T-cell (primary cell): ENCODE measurements around the gene EPDR1. TPM values are rescaled to one million over a fixed set of nuclear protein-coding genes. Genes with fewer than 3 reads are reported as not detected.
"Not testable (repeated sequence)": the region's sequence is repeated elsewhere in the genome, so short reads cannot be mapped to it uniquely, and the experiment has no call there.

ENCODE experiments used
- ATAC-seq, 4 experiments: fragments of 200-7000 bp in 3 of 4; fragments of 150-1000 bp in 1 of 4; cut with Tn5 transposase; replicated peaks in 1 of 4; 1 replicate in 3 of 4; 2 replicates in 1 of 4; pipeline ENCODE4 v1.10.0; 2021; ENCODE audit warnings: moderate library complexity in 3 of 4, mild to moderate bottlenecking in 2 of 4, moderate number of reproducible peaks in 1 of 4
- CTCF ChIA-PET, 2 donors: fragments of 300-600 bp; sonication (Branson Sonifier 250); formaldehyde crosslinking; loops; one replicate each; lab custom pipeline; 2022; ENCODE audit warnings: antibody characterized with exemption in 2 of 2; lab: Charles Lee
- POLR2A ChIA-PET, 2 donors: fragments of 300-600 bp; sonication (Branson Sonifier 250); formaldehyde crosslinking; loops; one replicate each; lab custom pipeline; 2022; ENCODE audit warnings: antibody characterized with exemption in 2 of 2; lab: Charles Lee
- DNase-seq, 35 experiments: peaks; one replicate each; pipeline versions ENCODE4 v3.0.0 to v3.0.0-alpha.2; 2013 to 2023
- H3K27ac ChIP-seq: one replicate; pipeline ENCODE4 v1.5.1; 2013; ENCODE audit warnings: low read length
- H3K27me3 ChIP-seq, 2 experiments: replicated peaks in 1 of 2; 1 replicate in 1 of 2; 2 replicates in 1 of 2; pipeline versions ENCODE4 v1.6.1 to v1.7.0; 2013; ENCODE audit warnings: low read length in 1 of 2, mixed read lengths in 1 of 2; ENCODE audit not compliant: control insufficient read depth in 2 of 2, insufficient read depth in 2 of 2; ENCODE audit errors: extremely low read depth in 1 of 2
- H3K36me3 ChIP-seq, 2 donors: 1 replicate in 1 of 2; 2 replicates in 1 of 2; pipeline versions ENCODE4 v1.6.1 to v1.7.0; 2013; ENCODE audit warnings: low read length in 1 of 2; ENCODE audit not compliant: control insufficient read depth in 2 of 2, insufficient read depth in 1 of 2; ENCODE audit errors: extremely low read depth in 1 of 2
- H3K4me1 ChIP-seq, 2 experiments: 1 replicate in 1 of 2; 2 replicates in 1 of 2; pipeline versions ENCODE4 v1.6.1 to v1.7.0; 2013; ENCODE audit warnings: low read length in 2 of 2, mixed read lengths in 1 of 2; ENCODE audit not compliant: insufficient read depth in 2 of 2, control insufficient read depth in 1 of 2; ENCODE audit errors: extremely low read depth in 1 of 2
- H3K4me3 ChIP-seq, 2 donors: 1 replicate in 1 of 2; 2 replicates in 1 of 2; pipeline versions ENCODE4 v1.5.1 to v1.7.0; 2013; ENCODE audit warnings: mild to moderate bottlenecking in 2 of 2, low read length in 1 of 2, moderate library complexity in 1 of 2; ENCODE audit not compliant: control insufficient read depth in 1 of 2; ENCODE audit errors: extremely low read depth in 1 of 2
- H3K9me3 ChIP-seq: 2 replicates; pipeline ENCODE4 v1.7.0; 2013
- H3K27ac Mint-ChIP-seq, 2 donors: one replicate each; pipeline ENCODE4 v1.8.0; 2020 to 2021; ENCODE audit warnings: mild to moderate bottlenecking in 2 of 2, mixed read lengths in 2 of 2
- H3K27me3 Mint-ChIP-seq, 2 donors: one replicate each; pipeline ENCODE4 v1.8.0; 2021 to 2022; ENCODE audit warnings: mixed read lengths in 2 of 2
- H3K36me3 Mint-ChIP-seq: one replicate; pipeline ENCODE4 v1.8.0; 2021; ENCODE audit warnings: mixed read lengths
- H3K4me1 Mint-ChIP-seq, 3 donors: one replicate each; pipeline ENCODE4 v1.8.0; 2020 to 2022; ENCODE audit warnings: mixed read lengths in 3 of 3, mild to moderate bottlenecking in 1 of 3
- H3K4me3 Mint-ChIP-seq, 3 donors: one replicate each; pipeline ENCODE4 v1.8.0; 2020 to 2022; ENCODE audit warnings: mild to moderate bottlenecking in 3 of 3, mixed read lengths in 3 of 3, moderate library complexity in 3 of 3
- H3K9me3 Mint-ChIP-seq, 3 donors: one replicate each; pipeline ENCODE4 v1.8.0; 2020 to 2022; ENCODE audit warnings: mixed read lengths in 3 of 3
- WGBS: methylation state at CpG from one replicate; pipeline ENCODE4 v1.1.5; 2013; ENCODE audit warnings: missing lambda C conversion rate; ENCODE audit not compliant: insufficient coverage; 5-methylcytosine and 5-hydroxymethylcytosine counted together
- total RNA-seq, 35 experiments: library from RNA in 6 of 35; stranded (reverse) in 6 of 35; fragments of 120-200 nt in 1 of 35; gene quantifications; one replicate each; pipeline versions ENCODE4 v1.2.1 to v1.2.4 and lab custom pipeline; 2013 to 2026

Gene EPDR1
- total RNA-seq, 5 donors from 2014 or later (not counting 1 experiment from before 2014, with no cell fraction given): 0.47 to 1.3 (median 0.68) TPM

GRCh38 chr7:37947941-37948210, 27.4 kb downstream of the EPDR1 start:
- whole genome bisulfite sequencing: 95% methylated on average over 7 of the region's 7 CpGs

GRCh38 chr7:37952240-37952639, 31.8 kb downstream of the EPDR1 start:
- no peak overlapping the region for H3K4me3 Mint-ChIP-seq
- no peaks in the 10 kb centered on the region for H3K9me3 Mint-ChIP-seq
- Histone ChIP-seq H3K27me3 (peaks cover 0 to 3% of the 10 kb centered on the region in 2 experiments), H3K9me3 (no peaks in the 10 kb centered on the region), H3K4me3 (no peak overlapping the region), H3K4me1 (peaks cover 0 to 2% of the 10 kb centered on the region in 2 experiments), H3K36me3 (peaks cover 0 to 2% of the 10 kb centered on the region in 2 donors), H3K27ac (no peak overlapping the region)
- POLR2A ChIA-PET: no interaction called here
- peaks cover 0 to 4% (median 0%) of the 10 kb centered on the region in 3 donors for H3K4me1 Mint-ChIP-seq
- ATAC-seq: no peak
- DNase-seq: no peak
- H3K27ac Mint-ChIP-seq: no peak overlapping the region
- 29% methylated on average over 2 of the region's 2 CpGs for WGBS
- H3K36me3 Mint-ChIP-seq: no peaks in the 10 kb centered on the region
- H3K27me3 Mint-ChIP-seq: peaks cover 2 to 4% of the 10 kb centered on the region in 2 donors
- CTCF ChIA-PET: no interaction called here

More at GRCh38 chr7:37947941-37948210, 27.4 kb downstream of the EPDR1 start:
- Histone ChIP-seq H3K36me3 (peaks cover 0 to 2% of the 10 kb centered on the region in 2 donors), H3K9me3 (no peaks in the 10 kb centered on the region), H3K27ac (no peak overlapping the region), H3K4me1 (peaks cover 0 to 2% of the 10 kb centered on the region in 2 experiments), H3K4me3 (no peak overlapping the region), H3K27me3 (peaks cover 0 to 7% of the 10 kb centered on the region in 2 experiments)
- H3K4me3 Mint-ChIP-seq: no peak overlapping the region
- DNase-seq: no peak
- CTCF ChIA-PET: no interaction called here
- peaks cover 0 to 3% of the 10 kb centered on the region in 2 donors for H3K27me3 Mint-ChIP-seq
- H3K27ac Mint-ChIP-seq: no peak overlapping the region
- no peak for ATAC-seq
- POLR2A ChIA-PET: no interaction called here
- no peaks in the 10 kb centered on the region for H3K36me3 Mint-ChIP-seq
- peaks cover 0 to 5% (median 0%) of the 10 kb centered on the region in 3 donors for H3K9me3 Mint-ChIP-seq
- peaks cover 0 to 4% (median 0%) of the 10 kb centered on the region in 3 donors for H3K4me1 Mint-ChIP-seq

- CTCF ChIA-PET, H3K4me3 ChIP-seq: not testable (repeated sequence)
Measured at GRCh38 chr7:37954217-37954616, 33.8 kb downstream of the EPDR1 start.

GRCh38 chr7:37956791-37957190, 36.4 kb downstream of the EPDR1 start:
- POLR2A ChIA-PET: no interaction called here
- CTCF ChIA-PET: interaction anchor here in 1 of 2 donors (0.8 kb wide), 1 partner anchor 1531 kb away, joined by 3 read pairs; no protein-coding TSS in a partner anchor
- Mint-ChIP-seq H3K4me1 (peaks cover 0 to 4% (median 0%) of the 10 kb centered on the region in 3 donors), H3K27ac (no peak overlapping the region), H3K4me3 (no peak overlapping the region), H3K36me3 (no peaks in the 10 kb centered on the region), H3K27me3 (peaks cover 2 to 4% of the 10 kb centered on the region in 2 donors), H3K9me3 (no peaks in the 10 kb centered on the region)
- Histone ChIP-seq H3K9me3 (no peaks in the 10 kb centered on the region), H3K4me3 (no peak overlapping the region), H3K27me3 (peaks cover 0 to 6% of the 10 kb centered on the region in 2 experiments), H3K4me1 (peaks cover 0 to 2% of the 10 kb centered on the region in 2 experiments), H3K27ac (no peak overlapping the region), H3K36me3 (no peaks in the 10 kb centered on the region)
- ATAC-seq (no peak), DNase-seq (no peak)

More at GRCh38 chr7:37954217-37954616, 33.8 kb downstream of the EPDR1 start:
- H3K4me1 ChIP-seq, ATAC-seq, DNase-seq, H3K4me3 Mint-ChIP-seq, H3K36me3 Mint-ChIP-seq, H3K27ac Mint-ChIP-seq, H3K27ac ChIP-seq, H3K9me3 ChIP-seq, H3K27me3 Mint-ChIP-seq, H3K36me3 ChIP-seq, H3K4me1 Mint-ChIP-seq, POLR2A ChIA-PET, H3K27me3 ChIP-seq, H3K9me3 Mint-ChIP-seq: not testable (repeated sequence)
- whole genome bisulfite sequencing: no CpG with 5 or more reads among the region's 1 CpG

GRCh38 chr7:37957221-37957970, 37.0 kb downstream of the EPDR1 start:
- H3K4me3 Mint-ChIP-seq: no peak overlapping the region
- H3K9me3 ChIP-seq: no peaks in the 10 kb centered on the region
- peaks cover 2 to 4% of the 10 kb centered on the region in 2 donors for H3K27me3 Mint-ChIP-seq
- no peak overlapping the region for H3K27ac Mint-ChIP-seq
- no peaks in the 10 kb centered on the region for H3K4me1 Mint-ChIP-seq
- H3K27ac ChIP-seq: no peak overlapping the region
- ChIA-PET POLR2A (no interaction called here), CTCF (interaction anchor here in 1 of 2 donors (0.8 kb wide), 1 partner anchor 1531 kb away, joined by 3 read pairs; no protein-coding TSS in a partner anchor)
- no peaks in the 10 kb centered on the region for H3K4me1 ChIP-seq
- DNase-seq (no peak), ATAC-seq (no peak)
- no peak overlapping the region for H3K4me3 ChIP-seq
- no peaks in the 10 kb centered on the region for H3K36me3 ChIP-seq
- WGBS: 93% methylated on average over 6 of the region's 9 CpGs
- peaks cover 0 to 3% of the 10 kb centered on the region in 2 experiments for H3K27me3 ChIP-seq
- no peaks in the 10 kb centered on the region for H3K9me3 Mint-ChIP-seq
- no peaks in the 10 kb centered on the region for H3K36me3 Mint-ChIP-seq

- DNase-seq (no peak), ATAC-seq (no peak)
- H3K36me3 ChIP-seq: no peaks in the 10 kb centered on the region
- no peaks in the 10 kb centered on the region for H3K4me1 Mint-ChIP-seq
- H3K4me1 ChIP-seq: no peaks in the 10 kb centered on the region
- ChIA-PET CTCF (interaction anchor here in 1 of 2 donors (0.9 kb wide), 1 partner anchor 255 kb away, joined by 4 read pairs; no protein-coding TSS in a partner anchor), POLR2A (no interaction called here)
- no peak overlapping the region for H3K27ac ChIP-seq
- H3K36me3 Mint-ChIP-seq: no peaks in the 10 kb centered on the region
- 90% methylated on average over 2 of the region's 2 CpGs for WGBS
- peaks cover 0 to 4% of the 10 kb centered on the region in 2 donors for H3K27me3 Mint-ChIP-seq
- no peak overlapping the region for H3K4me3 Mint-ChIP-seq
- H3K9me3 ChIP-seq: no peaks in the 10 kb centered on the region
- no peaks in the 10 kb centered on the region for H3K9me3 Mint-ChIP-seq
- no peak overlapping the region for H3K27ac Mint-ChIP-seq
- no peak overlapping the region for H3K4me3 ChIP-seq
- peaks cover 0 to 3% of the 10 kb centered on the region in 2 experiments for H3K27me3 ChIP-seq
Measured at GRCh38 chr7:37960483-37960882, 40.0 kb downstream of the EPDR1 start.
